IMR-90 (cell line): ENCODE data around the gene RIOX2. TPM values are rescaled to one million over a fixed set of nuclear protein-coding genes. Genes with fewer than 3 reads are reported as not detected.

Source experiments
- ATAC-seq: fragments of 200-7000 bp; cut with Tn5 transposase; 2 replicates; pipeline ENCODE4 v1.9.1; 2020; ENCODE audit warnings: low read depth, mild to moderate bottlenecking, moderate library complexity
- BruUV-seq: library from RNA; stranded (reverse); fragments of 400-500 nt; replicated peaks from 2 replicates; lab custom pipeline; 2021; lab: Mats Ljungman, UMichigan
- CTCF ChIA-PET: fragments of 300-600 bp; formaldehyde crosslinking; extraction: SDS; loops from one replicate; lab custom pipeline; 2021; ENCODE audit warnings: antibody characterized with exemption; lab: Yijun Ruan, JAX
- POLR2A ChIA-PET: fragments of 300-600 bp; sonication (Branson Sonifier 250); formaldehyde crosslinking; loops from one replicate; lab custom pipeline; 2022; ENCODE audit warnings: antibody characterized with exemption; ENCODE audit not compliant: unreplicated experiment; lab: Charles Lee
- DNase-seq: peaks from one replicate; pipeline ENCODE4 v3.0.0; 2013
- H2AFZ ChIP-seq: replicated peaks from 2 replicates; pipeline ENCODE3; 2013; ENCODE audit warnings: low read length, mild to moderate bottlenecking; ENCODE audit not compliant: poor library complexity
- H2AK5ac ChIP-seq: 2 replicates; pipeline ENCODE4 v1.6.1; 2013; ENCODE audit warnings: low read depth, low read length, inconsistent platforms
- H2AK9ac ChIP-seq: replicated peaks from 2 replicates; pipeline ENCODE3; 2013; ENCODE audit warnings: mild to moderate bottlenecking, low read depth, low read length, moderate library complexity; ENCODE audit not compliant: poor library complexity
- H2BK120ac ChIP-seq: 2 replicates; pipeline ENCODE4 v1.6.1; 2013; ENCODE audit warnings: low read depth, low read length, inconsistent platforms
- H2BK15ac ChIP-seq: 3 replicates; pipeline ENCODE4 v1.6.1; 2013; ENCODE audit warnings: low read depth, low read length, inconsistent platforms
- H2BK20ac ChIP-seq: 2 replicates; pipeline ENCODE4 v1.6.1; 2013; ENCODE audit warnings: low read depth, mild to moderate bottlenecking, inconsistent platforms, low read length, moderate library complexity
- H2BK5ac ChIP-seq: 2 replicates; pipeline ENCODE4 v1.6.1; 2013; ENCODE audit warnings: mild to moderate bottlenecking, low read depth, low read length, inconsistent platforms; ENCODE audit not compliant: poor library complexity, severe bottlenecking
- H3K14ac ChIP-seq: replicated peaks from 2 replicates; pipeline ENCODE4 v1.6.1; 2013; ENCODE audit warnings: low read depth, low read length, inconsistent platforms
- H3K18ac ChIP-seq: 2 replicates; pipeline ENCODE4 v1.6.1; 2013; ENCODE audit warnings: low read depth, low read length, control low read depth
- H3K23ac ChIP-seq: 2 replicates; pipeline ENCODE4 v1.6.1; 2013; ENCODE audit warnings: low read depth, low read length, inconsistent platforms
- H3K27ac ChIP-seq: 2 replicates; pipeline ENCODE4 v1.5.1; 2013; ENCODE audit warnings: mild to moderate bottlenecking, control low read depth, low read length; ENCODE audit not compliant: insufficient read depth
- H3K27me3 ChIP-seq: 2 replicates; pipeline ENCODE4 v1.6.1; 2013; ENCODE audit warnings: low read length; ENCODE audit not compliant: control insufficient read depth, insufficient read depth
- H3K36me3 ChIP-seq: 2 replicates; pipeline ENCODE4 v1.6.1; 2013; ENCODE audit warnings: low read length, mixed read lengths; ENCODE audit not compliant: control insufficient read depth, insufficient read depth
- H3K4ac ChIP-seq: 2 replicates; pipeline ENCODE4 v1.6.1; 2013; ENCODE audit warnings: low read depth, low read length, inconsistent platforms
- H3K4me1 ChIP-seq: 2 replicates; pipeline ENCODE4 v1.6.1; 2013; ENCODE audit warnings: low read length, mixed read lengths; ENCODE audit not compliant: control insufficient read depth, insufficient read depth
- H3K4me2 ChIP-seq: 2 replicates; pipeline ENCODE4 v1.6.1; 2013; ENCODE audit warnings: low read depth, mild to moderate bottlenecking, control low read depth, low read length, moderate library complexity
- H3K4me3 ChIP-seq: 2 replicates; pipeline ENCODE4 v1.5.1; 2013; ENCODE audit warnings: low read depth, mild to moderate bottlenecking, control low read depth, low read length, moderate library complexity; ENCODE audit not compliant: insufficient read depth
- H3K56ac ChIP-seq: 2 replicates; pipeline ENCODE4 v1.6.1; 2013; ENCODE audit warnings: low read length, inconsistent platforms; ENCODE audit not compliant: insufficient read depth; ENCODE audit errors: extremely low read depth
- H3K79me1 ChIP-seq, 2 experiments: 2 replicates each; pipeline ENCODE4 v1.6.1; 2013; ENCODE audit warnings: low read length in 2 of 2, inconsistent platforms in 1 of 2, low read depth in 1 of 2
- H3K9ac ChIP-seq: 2 replicates; pipeline ENCODE4 v1.6.1; 2013; ENCODE audit warnings: low read depth, low read length, control low read depth
- H3K9me1 ChIP-seq: 2 replicates; pipeline ENCODE4 v1.6.1; 2013; ENCODE audit warnings: low read length, inconsistent platforms; ENCODE audit not compliant: insufficient read depth
- H3K9me3 ChIP-seq: 2 replicates; pipeline ENCODE4 v1.6.1; 2013; ENCODE audit warnings: low read length; ENCODE audit not compliant: control insufficient read depth, insufficient read depth
- H4K20me1 ChIP-seq: 2 replicates; pipeline ENCODE4 v1.6.1; 2013; ENCODE audit warnings: low read length, inconsistent platforms; ENCODE audit not compliant: insufficient read depth
- H4K5ac ChIP-seq: 2 replicates; pipeline ENCODE4 v1.6.1; 2013; ENCODE audit warnings: mild to moderate bottlenecking, low read depth, low read length, control low read depth
- H4K8ac ChIP-seq, 2 experiments: 2 replicates each; pipeline ENCODE4 v1.6.1; 2013; ENCODE audit warnings: low read depth in 2 of 2, low read length in 2 of 2, control low read depth in 1 of 2, inconsistent platforms in 1 of 2
- H4K91ac ChIP-seq: 2 replicates; pipeline ENCODE4 v1.6.1; 2013; ENCODE audit warnings: low read depth, low read length, inconsistent platforms; ENCODE audit not compliant: insufficient read depth
- CEBPB ChIP-seq: IDR thresholded peaks from 2 replicates; pipeline ENCODE4 v1.6.1; 2012; ENCODE audit warnings: low read depth, low read length, improper control_type of control experiment
- CHD1 ChIP-seq: IDR thresholded peaks from 2 replicates; pipeline ENCODE4 v1.6.1; 2012; ENCODE audit warnings: low read depth, low read length, improper control_type of control experiment
- CTCF ChIP-seq: conservative IDR thresholded peaks from 2 replicates; pipeline ENCODE4 v1.5.1; 2012; ENCODE audit warnings: mild to moderate bottlenecking, low read depth, low read length, improper control_type of control experiment
- FOS ChIP-seq: fragments of 150-350 bp; IDR thresholded peaks from 2 replicates; pipeline ENCODE4 v1.6.1; 2016; ENCODE audit warnings: low read depth, low read length
- MAFK ChIP-seq: IDR thresholded peaks from 2 replicates; pipeline ENCODE4 v1.6.1; 2012; ENCODE audit warnings: low read depth, low read length, improper control_type of control experiment
- MAZ ChIP-seq: IDR thresholded peaks from 2 replicates; pipeline ENCODE4 v1.6.1; 2012; ENCODE audit warnings: low read depth, mild to moderate bottlenecking, low read length, improper control_type of control experiment, moderate library complexity, borderline replicate concordance
- NFE2L2 ChIP-seq: fragments of 150-350 bp; IDR thresholded peaks from 2 replicates; pipeline ENCODE4 v1.6.1; 2016; ENCODE audit warnings: low read depth, mild to moderate bottlenecking, low read length
- RAD21 ChIP-seq: IDR thresholded peaks from 2 replicates; pipeline ENCODE4 v1.6.1; 2012; ENCODE audit warnings: low read length, improper control_type of control experiment
- RCOR1 ChIP-seq: IDR thresholded peaks from 2 replicates; pipeline ENCODE4 v1.6.1; 2012; ENCODE audit warnings: mild to moderate bottlenecking, low read length, improper control_type of control experiment; ENCODE audit not compliant: insufficient replicate concordance
- SMC3 ChIP-seq: fragments of 150-350 bp; IDR thresholded peaks from 2 replicates; pipeline ENCODE4 v1.6.1; 2016; ENCODE audit warnings: low read depth, mild to moderate bottlenecking, antibody characterized with exemption, low read length, moderate library complexity
- dilution Hi-C: fragments of 300-500 bp; cut with HindIII; formaldehyde crosslinking; loops from one replicate; pipeline ENCODE4 v1.14.3; 2018; ENCODE audit warnings: low sequenced_read_pairs; ENCODE audit not compliant: unreplicated experiment
- in situ Hi-C: fragments of 300-500 bp; cut with MboI; formaldehyde crosslinking; loops from 3 replicates; pipeline ENCODE4 v1.14.3; 2019; ENCODE audit warnings: low sequenced_read_pairs, inconsistent platforms, mixed read lengths
- intact Hi-C: fragments of 100-400 bp; cut with micrococcal nuclease; formaldehyde crosslinking; loops from 2 replicates; pipeline ENCODE4 v1.10.0; 2022
- polyA plus RNA-seq, 3 experiments: library from polyadenylated mRNA; depleted of rRNA; stranded (reverse); fragments of >200 nt; gene quantifications; 2 replicates each; pipeline ENCODE4 v1.2.3, GENCODE V29; 2012; ENCODE audit warnings: low replicate concordance in 1 of 3
- total RNA-seq: library from RNA; depleted of rRNA; stranded (reverse); fragments of >200 nt; gene quantifications from 2 replicates; pipeline ENCODE4 v1.2.3, GENCODE V29; 2012
- TF ChIP-seq, protein P1 (sequence below): fragments of 150-350 bp; IDR thresholded peaks from 2 replicates; pipeline ENCODE4 v1.6.1; 2017; ENCODE audit warnings: mild to moderate bottlenecking, antibody characterized with exemption, low read length, low read depth

Gene RIOX2
- total and polyA plus RNA-seq, 2 of the 4 experiments (the other 2 are of a cell fraction), result 17.2 to 26.7 TPM

DNA sequence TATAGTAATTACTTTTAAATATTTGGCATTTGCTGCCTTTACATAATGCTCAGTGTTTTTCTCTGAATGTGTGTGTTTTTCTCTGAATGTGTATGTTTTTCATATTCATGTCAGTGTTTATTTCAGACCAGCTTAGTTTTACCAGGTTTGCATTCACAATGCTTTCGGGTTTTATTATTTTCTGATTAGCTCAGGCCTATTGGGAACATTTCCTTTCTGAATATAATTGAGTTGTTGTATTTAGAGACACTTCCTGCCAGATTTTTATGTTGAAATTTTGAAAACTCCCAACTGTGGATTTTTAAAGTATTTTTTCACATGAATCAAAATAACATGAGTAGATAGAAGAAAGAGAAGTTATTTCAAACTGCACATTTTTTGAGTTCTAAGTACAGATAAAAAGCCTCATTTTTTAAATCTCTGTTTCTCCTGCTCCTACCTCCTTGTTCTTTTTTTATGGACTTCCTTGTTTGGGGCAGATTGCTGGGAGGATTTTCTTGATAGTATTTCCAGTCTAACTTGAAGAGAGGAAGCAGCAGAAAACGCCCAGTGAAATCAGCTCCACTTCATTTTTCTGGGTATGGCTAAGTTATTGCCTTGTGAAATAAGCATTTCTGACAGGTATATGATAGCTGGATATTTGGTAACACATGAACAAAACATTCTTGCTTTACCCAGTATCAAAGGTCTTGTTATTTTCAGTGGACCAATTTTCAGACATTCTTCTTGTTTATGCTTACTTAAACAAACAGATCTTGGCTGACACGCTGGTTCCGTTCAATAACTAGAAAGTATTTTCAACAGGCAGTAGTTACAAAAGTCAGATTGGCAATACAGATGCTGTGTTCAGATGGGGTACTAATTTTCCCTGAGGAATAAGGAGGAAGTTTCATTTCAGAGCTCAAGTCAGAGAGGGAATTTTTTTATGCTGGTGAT lies 70.7 kb downstream of the RIOX2 start (continued):
- no peak for TF ChIP-seq CTCF

DNA sequence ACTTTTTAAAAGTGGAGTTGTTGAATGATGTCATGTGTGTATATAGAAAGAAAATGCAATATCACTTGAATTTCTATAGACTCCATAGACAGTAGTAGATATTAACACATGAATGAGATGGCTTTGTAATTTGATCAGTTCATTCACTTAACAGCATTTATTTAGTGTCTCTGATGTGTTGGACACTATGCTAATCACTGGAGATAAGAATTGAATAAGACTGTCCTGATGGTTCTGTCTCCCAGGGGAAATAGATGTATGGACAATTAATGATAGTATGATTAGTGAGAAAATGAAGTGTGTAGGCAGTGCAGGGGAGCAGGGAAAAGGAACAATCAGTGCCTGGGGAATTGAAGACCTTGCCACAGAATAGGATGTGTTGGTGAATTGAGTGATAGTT lies 72.9 kb downstream of the RIOX2 start:
- intact Hi-C loops, result no loop called here
- Histone ChIP-seq H3K9me1 (no peaks in the 10 kb centered on the region), H2AFZ (no peak overlapping the region), H3K4me2 (no peak overlapping the region), H4K20me1 (no peaks in the 10 kb centered on the region), H3K4me1 (0 out of 2 replicates have a peak, but pooled peaks cover 3% of the 10 kb centered on the region), H2BK5ac (no peak overlapping the region), H3K23ac (no peak overlapping the region), H2BK120ac (no peak overlapping the region), H3K36me3 (peaks cover 2% of the 10 kb centered on the region; the same call in 1 of the 2 replicates), H3K9me3 (no peaks in the 10 kb centered on the region), H3K27ac (no peak overlapping the region), H4K8ac (no peak overlapping the region), H2AK5ac (no peak overlapping the region), H2BK20ac (no peak overlapping the region), H3K9ac (no peak overlapping the region), H3K79me1 (no peaks in the 10 kb centered on the region), H2BK15ac (no peak overlapping the region), H3K4me3 (no peak overlapping the region), H3K18ac (no peak overlapping the region), H3K14ac (no peak overlapping the region), H2AK9ac (no peak overlapping the region), H4K5ac (no peak overlapping the region), H3K4ac (no peak overlapping the region), H3K27me3 (no peaks in the 10 kb centered on the region), H3K56ac (no peak overlapping the region), H4K91ac (no peak overlapping the region)
- DNase-seq (no peak), ATAC-seq (no peak)
- no peak for TF ChIP-seq CHD1
- TF ChIP-seq CTCF, result no peak
- TF ChIP-seq RCOR1, result no peak
- TF ChIP-seq, protein P1, sequence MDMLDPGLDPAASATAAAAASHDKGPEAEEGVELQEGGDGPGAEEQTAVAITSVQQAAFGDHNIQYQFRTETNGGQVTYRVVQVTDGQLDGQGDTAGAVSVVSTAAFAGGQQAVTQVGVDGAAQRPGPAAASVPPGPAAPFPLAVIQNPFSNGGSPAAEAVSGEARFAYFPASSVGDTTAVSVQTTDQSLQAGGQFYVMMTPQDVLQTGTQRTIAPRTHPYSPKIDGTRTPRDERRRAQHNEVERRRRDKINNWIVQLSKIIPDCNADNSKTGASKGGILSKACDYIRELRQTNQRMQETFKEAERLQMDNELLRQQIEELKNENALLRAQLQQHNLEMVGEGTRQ, result no peak
- TF ChIP-seq MAZ, result no peak
- TF ChIP-seq RAD21, result no peak
- TF ChIP-seq FOS, result no peak
- no peak for TF ChIP-seq CEBPB
- no peak for TF ChIP-seq NFE2L2
- no peak for TF ChIP-seq SMC3
- no peak for TF ChIP-seq MAFK
- CTCF ChIA-PET, result no interaction called here
- dilution Hi-C loops, result no loop called here
- no TSS peak for BruUV-seq
- POLR2A ChIA-PET, result no interaction called here
- in situ Hi-C loops, result no loop called here
